AG04449 (cell line): ENCODE data around the gene AP4M1.

Experiments used
- CTCF ChIA-PET: fragments of 350-600 bp; formaldehyde crosslinking; extraction: SDS; loops from one replicate; lab custom pipeline; 2021; ENCODE audit warnings: antibody characterized with exemption; lab: Yijun Ruan, JAX
- POLR2A ChIA-PET: fragments of 400-600, 350-600 bp; formaldehyde crosslinking; extraction: SDS; loops from one replicate; lab custom pipeline; 2020; ENCODE audit warnings: antibody characterized with exemption, inconsistent platforms; lab: Yijun Ruan, JAX
- DNase-seq: peaks from one replicate; pipeline ENCODE4 v3.0.0-alpha.2; 2010; ENCODE audit warnings: low read depth, low spot score
- H3K4me3 ChIP-seq: 2 replicates; pipeline ENCODE4 v1.5.1; 2011; ENCODE audit warnings: low read depth, mild to moderate bottlenecking, control low read depth, low read length
- CTCF ChIP-seq: IDR thresholded peaks from one replicate; pipeline ENCODE4 v1.5.1; 2011; ENCODE audit warnings: mild to moderate bottlenecking, moderate library complexity, low read length, control low read depth, inconsistent platforms; ENCODE audit not compliant: insufficient read depth; ENCODE audit errors: missing control alignments

The AP4M1 gene

GRCh38 chr7:100106633-100107032 lies 5.2 kb downstream of the AP4M1 start:
- no peak for TF ChIP-seq CTCF
- H3K4me3 ChIP-seq, result no peak overlapping the region
- CTCF ChIA-PET, result interaction anchor here (0.9 kb wide), 1 partner anchor 24 kb away, joined by 3 read pairs; no protein-coding TSS in a partner anchor
- DNase-seq, result no peak
- POLR2A ChIA-PET, result no interaction called here

- no peak overlapping the region for H3K4me3 ChIP-seq
- ChIA-PET CTCF (no interaction called here), POLR2A (no interaction called here)
- DNase-seq, result no peak
- no peak for TF ChIP-seq CTCF
Observed at GRCh38 chr7:100107125-100107737, 5.8 kb downstream of the AP4M1 start.

- TF ChIP-seq CTCF, result no peak
- ChIA-PET CTCF (no interaction called here), POLR2A (no interaction called here)
- DNase-seq, result no peak
- no peak overlapping the region for H3K4me3 ChIP-seq
Observed at GRCh38 chr7:100107890-100108289, 6.4 kb downstream of the AP4M1 start.

- CTCF ChIA-PET, result no interaction called here
Observed at GRCh38 chr7:100109521-100110163, 8.2 kb downstream of the AP4M1 start.

GRCh38 chr7:100111156-100111555 lies 9.7 kb downstream of the AP4M1 start:
- CTCF ChIA-PET, result no interaction called here
- no peak for DNase-seq
- POLR2A ChIA-PET, result no interaction called here
- no peak for TF ChIP-seq CTCF
- no peak overlapping the region for H3K4me3 ChIP-seq

More at GRCh38 chr7:100109521-100110163, 8.2 kb downstream of the AP4M1 start:
- TF ChIP-seq CTCF, result no peak
- no peak for DNase-seq
- H3K4me3 ChIP-seq, result no peak overlapping the region
- POLR2A ChIA-PET, result interaction anchor here (0.6 kb wide), 1 partner anchor 17 kb away, joined by 3 read pairs; no protein-coding TSS in a partner anchor

- no peak overlapping the region for H3K4me3 ChIP-seq
- TF ChIP-seq CTCF, result no peak
- ChIA-PET CTCF (interaction anchor here (2.4 kb wide), 1 partner anchor 20 kb away, joined by 9 read pairs; no protein-coding TSS in a partner anchor), POLR2A (no interaction called here)
- DNase-seq, result no peak
Observed at GRCh38 chr7:100111914-100112313, 10.5 kb downstream of the AP4M1 start.
